ENCODE results near the gene TOGARAM1.

TOGARAM1 gene

DNA sequence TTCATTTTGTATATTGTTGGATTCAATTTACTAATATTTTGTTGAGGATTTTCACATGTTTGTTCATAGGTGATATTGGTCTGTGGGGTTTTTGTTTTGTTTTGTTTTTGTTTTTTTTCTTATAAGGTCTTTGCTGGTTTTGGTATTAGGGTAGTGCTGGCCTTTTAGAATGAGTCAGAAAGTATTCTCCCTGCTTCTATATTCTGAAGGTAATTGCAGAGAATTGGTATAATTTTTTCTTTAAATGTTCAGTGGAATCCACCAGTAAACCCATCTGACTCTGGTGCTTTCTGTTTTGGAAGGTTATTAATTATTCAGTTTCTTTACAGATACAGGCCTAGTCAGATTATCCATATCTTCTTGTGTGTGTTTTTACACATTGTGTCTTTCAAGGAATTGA, 8.9 kb downstream of the TOGARAM1 start:
- ATAC-seq (replicated peaks; ENCODE audit: extremely low read depth, poor library complexity, severe bottlenecking) (no peak), DNase-seq (ENCODE audit: low spot score in 2 of 2) (no peak)
- Mint-ChIP-seq H3K27me3 (no peaks in the 10 kb centered on the region), H3K4me1 (peaks cover 74% of the 10 kb centered on the region), H3K9me3 (peaks cover 11% of the 10 kb centered on the region), H3K4me3 (no peak overlapping the region), H3K27ac (ENCODE audit: low read depth) (no peak overlapping the region), H3K36me3 (ENCODE audit: insufficient read depth) (no peaks in the 10 kb centered on the region)

DNA sequence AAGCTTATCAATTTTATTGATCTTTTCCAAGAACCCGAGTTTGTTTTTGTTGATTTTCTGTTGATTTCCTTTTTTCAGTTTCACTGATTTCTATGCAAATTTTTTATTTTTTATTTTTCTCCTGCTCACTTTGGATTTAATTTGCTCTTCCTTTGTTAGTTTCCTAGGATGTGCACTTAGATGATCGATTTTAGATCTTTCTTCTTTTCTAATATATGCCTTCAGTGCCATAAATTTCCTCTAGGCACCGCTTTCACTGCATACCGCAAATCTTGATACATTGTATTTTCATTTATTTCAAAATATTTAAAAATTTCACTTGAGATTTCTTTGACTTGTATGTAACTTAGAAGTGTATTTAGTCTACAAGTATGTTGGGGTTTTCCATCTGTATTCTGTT, 9.5 kb downstream of the TOGARAM1 start:
- ATAC-seq (replicated peaks; ENCODE audit: extremely low read depth, poor library complexity, severe bottlenecking) = no peak
- H3K9me3 Mint-ChIP-seq = peaks cover 11% of the 10 kb centered on the region
- no peak overlapping the region for H3K4me3 Mint-ChIP-seq
- no peak overlapping the region for H3K27ac Mint-ChIP-seq (ENCODE audit: low read depth)
- peaks cover 74% of the 10 kb centered on the region for H3K4me1 Mint-ChIP-seq
- H3K27me3 Mint-ChIP-seq = no peaks in the 10 kb centered on the region
- no peak for DNase-seq (ENCODE audit: low spot score in 2 of 2)
- no peaks in the 10 kb centered on the region for H3K36me3 Mint-ChIP-seq (ENCODE audit: insufficient read depth)

DNA sequence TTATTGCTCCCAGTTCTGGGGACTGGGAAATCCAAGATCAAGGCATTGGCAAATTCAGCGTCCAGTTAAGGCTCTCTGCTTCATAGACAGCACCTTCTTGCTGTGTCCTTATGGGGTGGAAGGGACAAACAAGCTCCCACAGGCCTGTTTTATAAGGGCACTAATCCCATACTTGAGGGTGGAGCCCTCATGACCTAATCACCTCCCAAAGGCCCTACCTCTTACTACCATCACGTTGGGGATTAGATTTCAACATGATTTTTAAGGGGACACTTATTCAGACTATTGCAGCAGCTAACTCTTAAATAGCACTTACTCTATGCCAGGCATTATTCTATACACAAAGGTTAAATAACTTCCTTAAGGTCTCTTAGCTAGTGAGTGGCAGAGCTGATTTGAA, 17.3 kb downstream of the TOGARAM1 start:
- H3K27ac Mint-ChIP-seq (ENCODE audit: low read depth) = no peak overlapping the region
- ATAC-seq (replicated peaks; ENCODE audit: extremely low read depth, poor library complexity, severe bottlenecking) (no peak), DNase-seq (ENCODE audit: low spot score in 2 of 2) (no peak)
- peaks cover 26% of the 10 kb centered on the region for H3K4me1 Mint-ChIP-seq
- no peaks in the 10 kb centered on the region for H3K9me3 Mint-ChIP-seq
- H3K4me3 Mint-ChIP-seq = no peak overlapping the region
- H3K27me3 Mint-ChIP-seq = no peaks in the 10 kb centered on the region
- peaks cover 3% of the 10 kb centered on the region for H3K36me3 Mint-ChIP-seq (ENCODE audit: insufficient read depth)

DNA sequence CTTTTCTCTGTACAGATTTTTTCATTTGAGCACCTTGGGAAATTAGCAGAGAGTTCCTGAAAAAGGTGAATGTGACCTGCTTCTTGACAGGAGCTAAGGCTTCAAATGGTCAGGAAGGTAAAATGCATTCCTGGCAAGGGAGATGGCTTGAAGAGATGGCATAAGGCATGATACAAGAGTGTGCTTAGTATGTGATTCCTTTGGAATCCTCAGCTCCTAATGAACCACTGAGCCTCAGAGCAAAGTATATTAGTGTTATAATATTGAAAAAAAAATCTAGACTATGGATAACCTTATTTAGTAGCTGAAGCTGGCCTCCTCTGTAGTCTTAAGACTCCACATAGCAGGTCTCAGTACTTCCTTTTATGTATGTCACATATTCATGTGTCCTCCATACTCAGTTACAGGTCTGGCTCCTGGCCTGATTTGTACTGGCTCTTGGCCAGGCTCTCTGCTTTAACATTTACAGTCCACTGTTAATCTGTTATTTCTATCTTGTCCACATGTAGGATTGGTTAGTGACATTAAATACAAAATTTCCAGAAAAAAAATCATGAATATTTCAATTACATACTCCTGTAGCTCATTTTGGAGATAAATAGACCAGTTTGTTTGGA, 17.9 kb downstream of the TOGARAM1 start:
- Mint-ChIP-seq H3K36me3 (ENCODE audit: insufficient read depth) (peaks cover 3% of the 10 kb centered on the region), H3K9me3 (no peaks in the 10 kb centered on the region), H3K4me3 (no peak overlapping the region), H3K27ac (ENCODE audit: low read depth) (no peak overlapping the region), H3K4me1 (peaks cover 24% of the 10 kb centered on the region), H3K27me3 (no peaks in the 10 kb centered on the region)
- ATAC-seq (replicated peaks; ENCODE audit: extremely low read depth, poor library complexity, severe bottlenecking) (no peak), DNase-seq (ENCODE audit: low spot score in 2 of 2) (no peak)

DNA sequence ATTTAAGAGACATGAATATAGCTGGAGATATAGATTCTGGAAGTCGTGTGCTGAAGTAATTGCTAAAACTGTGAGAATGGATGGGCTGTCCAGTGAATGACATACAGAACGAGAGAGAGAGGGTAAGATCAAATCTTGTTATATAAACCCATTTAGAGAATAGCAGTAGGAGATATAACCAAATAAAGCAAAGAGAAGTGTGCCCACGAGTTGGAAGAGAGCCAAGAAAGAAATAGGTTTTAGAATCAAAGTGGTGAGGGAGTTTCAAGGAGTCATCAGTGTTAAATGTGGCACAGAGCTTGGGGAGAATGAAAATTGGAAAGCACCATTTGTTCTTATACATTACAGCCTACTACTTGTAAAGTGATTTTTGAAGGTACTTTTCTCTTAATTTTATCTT, 19.2 kb downstream of the TOGARAM1 start:
- ATAC-seq (replicated peaks; ENCODE audit: extremely low read depth, poor library complexity, severe bottlenecking) (no peak), DNase-seq (ENCODE audit: low spot score in 2 of 2) (no peak)
- Mint-ChIP-seq H3K27me3 (no peaks in the 10 kb centered on the region), H3K4me3 (no peak overlapping the region), H3K4me1 (peaks cover 24% of the 10 kb centered on the region), H3K9me3 (no peaks in the 10 kb centered on the region), H3K27ac (ENCODE audit: low read depth) (peak overlapping the region; percentile 2), H3K36me3 (ENCODE audit: insufficient read depth) (peaks cover 3% of the 10 kb centered on the region)

DNA sequence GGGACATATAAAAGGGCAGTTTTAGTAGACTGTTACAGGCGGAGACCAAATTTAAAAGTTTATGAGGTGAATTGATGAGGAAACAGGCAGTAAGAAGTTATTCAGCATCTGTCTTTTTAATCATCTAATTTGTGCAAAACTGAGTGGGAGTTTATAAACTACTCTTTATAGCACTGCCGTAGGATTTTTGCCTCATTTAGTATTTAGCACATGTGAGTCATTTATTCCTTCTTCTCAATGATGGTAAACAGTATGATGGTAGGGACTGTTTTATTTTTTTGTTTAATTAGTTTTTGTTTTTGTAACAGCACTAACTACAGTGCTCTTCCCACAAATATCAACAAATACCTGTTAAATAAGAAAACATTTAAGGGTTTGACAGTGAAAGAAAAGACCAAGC, 20.6 kb downstream of the TOGARAM1 start:
- peak overlapping the region; percentile 13 for H3K27ac Mint-ChIP-seq (ENCODE audit: low read depth)
- DNase-seq (ENCODE audit: low spot score in 2 of 2) = no peak
- no peaks in the 10 kb centered on the region for H3K9me3 Mint-ChIP-seq
- peaks cover 24% of the 10 kb centered on the region for H3K4me1 Mint-ChIP-seq
- H3K4me3 Mint-ChIP-seq = no peak overlapping the region
- H3K36me3 Mint-ChIP-seq (ENCODE audit: insufficient read depth) = peaks cover 3% of the 10 kb centered on the region
- no peak for ATAC-seq (replicated peaks; ENCODE audit: extremely low read depth, poor library complexity, severe bottlenecking)
- no peaks in the 10 kb centered on the region for H3K27me3 Mint-ChIP-seq

DNA sequence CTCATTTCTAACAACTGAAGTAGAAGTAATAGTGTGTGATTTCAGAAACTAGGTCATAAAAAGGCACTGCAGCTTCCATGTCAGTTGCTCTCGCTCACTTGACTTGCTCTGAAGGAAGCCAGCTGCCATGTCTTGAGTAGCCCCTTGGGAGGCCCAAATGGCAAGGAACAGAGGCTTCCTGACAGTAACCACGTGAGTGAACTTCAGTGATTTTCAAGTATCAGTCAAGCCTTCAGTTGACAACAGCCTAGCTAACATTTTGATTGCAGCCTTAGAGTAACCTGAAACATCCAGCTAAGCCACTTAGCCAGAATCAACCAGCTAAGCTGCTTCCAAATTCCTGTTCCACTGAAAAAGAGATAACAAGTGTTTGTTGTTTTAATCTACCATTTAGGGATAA, 26.7 kb downstream of the TOGARAM1 start:
- DNase-seq (ENCODE audit: low spot score in 2 of 2) (no peak), ATAC-seq (replicated peaks; ENCODE audit: extremely low read depth, poor library complexity, severe bottlenecking) (no peak)
- Mint-ChIP-seq H3K36me3 (ENCODE audit: insufficient read depth) (no peaks in the 10 kb centered on the region), H3K27me3 (no peaks in the 10 kb centered on the region), H3K27ac (ENCODE audit: low read depth) (no peak overlapping the region), H3K4me3 (no peak overlapping the region), H3K4me1 (no peaks in the 10 kb centered on the region), H3K9me3 (no peaks in the 10 kb centered on the region)

DNA sequence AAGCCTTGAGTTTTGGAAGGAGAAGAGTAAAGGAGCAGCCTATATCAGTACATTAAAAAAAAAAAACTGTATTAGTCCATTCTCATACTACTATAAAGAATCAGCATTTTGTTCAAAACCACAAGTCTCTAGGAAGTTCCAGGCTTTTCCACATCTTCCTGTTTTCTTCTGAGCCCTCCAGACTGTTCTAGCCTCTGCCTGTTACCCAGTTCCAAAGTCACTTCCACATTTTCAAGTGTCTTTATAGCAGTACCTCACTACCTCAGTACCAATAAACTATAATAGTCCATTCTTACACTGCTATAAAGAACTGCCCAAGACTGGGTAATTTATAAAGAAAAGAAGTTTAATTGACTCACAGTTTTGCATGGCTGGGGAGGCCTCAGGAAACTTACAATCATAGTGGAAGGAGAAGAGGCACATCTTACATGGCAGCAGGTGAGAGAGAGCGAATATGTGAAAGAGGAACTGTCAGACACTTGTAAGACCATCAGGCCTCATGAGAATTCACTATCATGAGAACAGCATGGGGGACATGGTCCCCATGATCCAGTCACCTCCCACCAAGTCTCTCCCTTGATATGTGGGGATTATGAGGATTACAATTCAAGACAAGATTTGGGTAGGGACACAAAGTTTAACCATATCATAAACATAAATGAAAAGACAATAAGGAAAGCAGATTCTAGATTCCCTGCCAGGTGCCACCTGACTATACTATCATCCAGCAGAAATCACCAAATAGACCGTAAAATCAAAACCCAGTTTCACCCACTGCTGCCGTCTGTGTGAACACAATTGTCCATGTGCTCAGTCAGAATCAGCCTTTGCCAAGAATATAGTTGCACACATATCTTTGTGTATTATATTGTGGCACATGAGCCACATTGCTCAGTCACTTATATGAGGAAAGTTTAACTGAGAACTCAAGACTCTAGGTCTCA, 27.8 kb downstream of the TOGARAM1 start:
- ATAC-seq (replicated peaks; ENCODE audit: extremely low read depth, poor library complexity, severe bottlenecking) (no peak), DNase-seq (ENCODE audit: low spot score in 2 of 2) (no peak)
- H3K27me3 Mint-ChIP-seq = no peaks in the 10 kb centered on the region
- no peaks in the 10 kb centered on the region for H3K9me3 Mint-ChIP-seq
- no peak overlapping the region for H3K4me3 Mint-ChIP-seq
- H3K27ac Mint-ChIP-seq (ENCODE audit: low read depth) = no peak overlapping the region
- H3K36me3 Mint-ChIP-seq (ENCODE audit: insufficient read depth) = no peaks in the 10 kb centered on the region
- H3K4me1 Mint-ChIP-seq = no peaks in the 10 kb centered on the region

DNA sequence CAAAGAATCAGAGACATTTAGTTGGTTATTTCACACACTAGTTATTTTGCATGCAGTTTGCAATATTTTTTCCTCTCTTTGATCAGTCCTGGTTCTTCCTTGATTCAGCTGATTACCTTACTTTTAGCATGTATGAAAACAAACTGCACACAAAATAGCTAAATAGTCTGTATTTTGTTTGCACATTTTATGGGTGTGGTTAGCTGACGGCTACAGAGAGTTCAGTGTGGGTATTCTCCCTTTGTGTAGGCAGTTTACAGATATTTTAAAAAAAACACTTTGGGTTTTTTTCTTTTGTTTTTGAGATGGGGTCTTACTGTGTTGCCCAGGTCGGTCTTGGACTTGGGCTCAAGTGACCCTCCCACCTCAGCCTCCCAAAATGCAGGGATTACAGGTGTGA, 28.5 kb downstream of the TOGARAM1 start:
- Mint-ChIP-seq H3K27ac (ENCODE audit: low read depth) (no peak overlapping the region), H3K4me1 (no peaks in the 10 kb centered on the region), H3K27me3 (no peaks in the 10 kb centered on the region), H3K9me3 (no peaks in the 10 kb centered on the region), H3K4me3 (no peak overlapping the region), H3K36me3 (ENCODE audit: insufficient read depth) (no peaks in the 10 kb centered on the region)
- ATAC-seq (replicated peaks; ENCODE audit: extremely low read depth, poor library complexity, severe bottlenecking) = no peak
- DNase-seq (ENCODE audit: low spot score in 2 of 2) = no peak

DNA sequence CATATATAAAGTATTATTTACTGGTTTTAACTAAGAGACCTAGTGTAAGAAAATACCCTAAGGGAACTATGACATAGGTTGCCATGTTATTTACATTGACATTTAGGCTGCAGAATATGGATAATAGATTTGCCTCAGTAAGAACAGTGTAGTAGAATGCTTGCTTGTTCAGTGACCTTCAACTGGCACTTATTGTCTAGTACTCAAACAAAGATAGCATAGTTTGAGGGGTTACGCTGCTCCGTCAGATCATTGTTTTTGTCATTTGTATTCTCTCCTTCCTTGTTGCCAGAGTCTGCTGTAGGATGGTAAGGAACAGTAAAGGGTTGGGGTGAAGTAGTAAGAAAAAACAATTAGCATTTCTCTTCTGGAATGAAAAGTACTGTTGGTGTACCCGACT, 33.2 kb downstream of the TOGARAM1 start:
- Mint-ChIP-seq H3K4me3 (no peak overlapping the region), H3K36me3 (ENCODE audit: insufficient read depth) (peaks cover 5% of the 10 kb centered on the region), H3K9me3 (no peaks in the 10 kb centered on the region), H3K27ac (ENCODE audit: low read depth) (no peak overlapping the region), H3K27me3 (no peaks in the 10 kb centered on the region), H3K4me1 (no peaks in the 10 kb centered on the region)
- DNase-seq (ENCODE audit: low spot score in 2 of 2) (no peak), ATAC-seq (replicated peaks; ENCODE audit: extremely low read depth, poor library complexity, severe bottlenecking) (no peak)

DNA sequence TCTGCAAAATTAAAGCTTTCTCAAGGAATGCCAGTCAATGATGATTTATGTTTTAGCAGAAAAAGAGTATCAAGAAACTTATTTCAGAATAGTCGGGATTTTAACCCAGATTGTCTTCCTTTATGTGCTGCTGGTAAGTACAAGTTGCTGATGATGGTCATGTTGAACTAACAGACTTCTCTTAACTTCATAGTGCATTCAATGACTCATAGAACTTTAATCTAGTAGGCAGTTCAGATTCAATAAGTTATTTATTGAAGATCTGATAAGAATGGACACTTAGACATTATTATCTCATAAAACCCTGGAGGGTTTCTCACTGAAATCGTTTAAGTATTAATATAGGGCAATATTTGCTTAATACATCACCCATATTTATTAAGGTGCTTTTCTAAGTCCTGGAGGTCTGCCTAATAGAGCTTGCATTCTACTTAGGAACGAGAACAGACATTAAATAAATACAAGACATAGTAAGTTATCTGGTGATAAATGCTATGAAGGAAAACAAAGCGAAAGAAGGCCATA, 33.8 kb downstream of the TOGARAM1 start:
- H3K27ac Mint-ChIP-seq (ENCODE audit: low read depth) = no peak overlapping the region
- H3K4me3 Mint-ChIP-seq = no peak overlapping the region
- no peaks in the 10 kb centered on the region for H3K4me1 Mint-ChIP-seq
- no peaks in the 10 kb centered on the region for H3K27me3 Mint-ChIP-seq
- DNase-seq (ENCODE audit: low spot score in 2 of 2) = no peak
- no peak for ATAC-seq (replicated peaks; ENCODE audit: extremely low read depth, poor library complexity, severe bottlenecking)
- peaks cover 5% of the 10 kb centered on the region for H3K36me3 Mint-ChIP-seq (ENCODE audit: insufficient read depth)
- H3K9me3 Mint-ChIP-seq = no peaks in the 10 kb centered on the region

DNA sequence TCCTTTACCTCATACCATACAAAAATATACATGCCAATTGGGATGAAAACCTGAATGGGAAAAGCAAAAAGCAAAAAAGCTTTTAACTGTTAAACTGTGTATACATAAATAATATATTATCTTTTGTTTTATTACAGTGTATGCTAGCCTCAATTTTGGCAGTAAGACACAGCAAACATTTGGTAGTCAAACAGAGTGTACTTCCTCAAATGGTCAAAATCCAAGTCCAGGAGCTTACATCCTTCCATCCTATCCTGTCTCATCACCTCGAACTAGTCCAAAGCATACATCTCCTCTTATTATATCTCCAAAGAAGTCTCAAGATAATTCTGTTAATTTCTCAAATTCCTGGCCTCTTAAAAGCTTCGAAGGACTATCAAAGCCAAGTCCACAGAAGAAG, 41.9 kb downstream of the TOGARAM1 start:
- no peaks in the 10 kb centered on the region for H3K27me3 Mint-ChIP-seq
- H3K9me3 Mint-ChIP-seq = no peaks in the 10 kb centered on the region
- DNase-seq (ENCODE audit: low spot score in 2 of 2) (no peak), ATAC-seq (replicated peaks; ENCODE audit: extremely low read depth, poor library complexity, severe bottlenecking) (no peak)
- no peak overlapping the region for H3K27ac Mint-ChIP-seq (ENCODE audit: low read depth)
- H3K4me1 Mint-ChIP-seq = no peaks in the 10 kb centered on the region
- no peak overlapping the region for H3K4me3 Mint-ChIP-seq
- H3K36me3 Mint-ChIP-seq (ENCODE audit: insufficient read depth) = peaks cover 2% of the 10 kb centered on the region

DNA sequence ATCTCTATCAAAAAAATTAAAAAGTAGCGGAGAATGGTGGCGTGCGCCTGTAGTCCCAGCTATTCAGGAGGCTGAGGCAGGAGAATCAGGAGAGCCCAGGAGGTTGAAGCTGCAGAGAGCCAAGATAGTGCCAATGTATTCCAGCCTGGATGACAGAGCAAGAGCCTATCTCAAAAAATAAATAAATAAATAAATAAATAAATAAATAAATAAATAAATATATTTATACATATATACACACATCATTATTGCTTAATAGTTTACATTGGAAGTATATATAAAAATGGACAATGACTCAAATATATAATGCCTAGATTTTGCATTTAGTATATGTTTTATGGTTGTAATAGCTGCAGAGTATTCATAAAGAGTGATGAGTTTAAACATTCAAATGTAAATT, 53.1 kb downstream of the TOGARAM1 start:
- Mint-ChIP-seq H3K27me3 (no peaks in the 10 kb centered on the region), H3K4me3 (no peak overlapping the region), H3K36me3 (ENCODE audit: insufficient read depth) (peaks cover 6% of the 10 kb centered on the region), H3K27ac (ENCODE audit: low read depth) (no peak overlapping the region), H3K4me1 (no peaks in the 10 kb centered on the region), H3K9me3 (no peaks in the 10 kb centered on the region)
- ATAC-seq (replicated peaks; ENCODE audit: extremely low read depth, poor library complexity, severe bottlenecking) (no peak), DNase-seq (ENCODE audit: low spot score in 2 of 2) (no peak)
